CD14-positive monocyte (primary cell): ENCODE results near the gene GABBR2. TPM values are rescaled to one million over a fixed set of nuclear protein-coding genes. Genes with fewer than 3 reads are reported as not detected.

Experiments used
- DNase-seq, 3 donors: peaks; one replicate each; pipeline ENCODE4 v3.0.0-alpha.2; 2011 to 2022
- H2AFZ ChIP-seq: 2 replicates; pipeline ENCODE4 v1.6.0; 2012; ENCODE audit warnings: mild to moderate bottlenecking, low read depth, low read length, inconsistent platforms; ENCODE audit not compliant: insufficient read depth, poor library complexity, severe bottlenecking
- H3K27ac ChIP-seq, 2 donors: 1 replicate in 1 of 2; 2 replicates in 1 of 2; pipeline ENCODE4 v1.5.1; 2012 to 2013; ENCODE audit warnings: low read length in 2 of 2, control low read depth in 1 of 2, inconsistent platforms in 1 of 2, low read depth in 1 of 2, mild to moderate bottlenecking in 1 of 2
- H3K27me3 ChIP-seq, 2 donors: one replicate each; pipeline versions ENCODE4 v1.6.0 to v1.6.1; 2011 to 2013; ENCODE audit warnings: low read length in 2 of 2; ENCODE audit not compliant: control insufficient read depth in 2 of 2, insufficient read depth in 2 of 2
- H3K36me3 ChIP-seq, 2 donors: replicated peaks in 1 of 2; 1 replicate in 1 of 2; 2 replicates in 1 of 2; pipeline versions ENCODE4 v1.5.1 to v1.6.1; 2012 to 2013; ENCODE audit warnings: low read length in 2 of 2, control low read depth in 1 of 2, inconsistent platforms in 1 of 2, mild to moderate bottlenecking in 1 of 2; ENCODE audit not compliant: insufficient read depth in 2 of 2, control insufficient read depth in 1 of 2
- H3K4me1 ChIP-seq, 2 donors: 1 replicate in 1 of 2; 2 replicates in 1 of 2; pipeline versions ENCODE4 v1.5.1 to v1.6.1; 2012 to 2013; ENCODE audit warnings: low read length in 2 of 2, control low read depth in 1 of 2, inconsistent platforms in 1 of 2, mild to moderate bottlenecking in 1 of 2, moderate library complexity in 1 of 2; ENCODE audit not compliant: insufficient read depth in 2 of 2, control insufficient read depth in 1 of 2
- H3K4me2 ChIP-seq: replicated peaks from 2 replicates; pipeline ENCODE3; 2012; ENCODE audit warnings: low read length, moderate library complexity, mild to moderate bottlenecking; ENCODE audit not compliant: poor library complexity, severe bottlenecking; ENCODE audit errors: extremely low read depth
- H3K4me3 ChIP-seq, 3 experiments: fragments of 200-600 bp in 1 of 3; sonication (generic) in 1 of 3; replicated peaks in 1 of 3; 1 replicate in 2 of 3; 2 replicates in 1 of 3; pipeline ENCODE4 v1.5.1; 2011 to 2013; ENCODE audit warnings: low read length in 3 of 3, mild to moderate bottlenecking in 3 of 3, control low read depth in 2 of 3, low read depth in 2 of 3, inconsistent platforms in 1 of 3, moderate library complexity in 1 of 3
- H3K79me2 ChIP-seq: 2 replicates; pipeline ENCODE4 v1.6.0; 2012; ENCODE audit warnings: mild to moderate bottlenecking, control low read depth, inconsistent platforms, low read length, moderate library complexity; ENCODE audit not compliant: insufficient read depth
- H3K9ac ChIP-seq: 2 replicates; pipeline ENCODE4 v1.6.0; 2017; ENCODE audit warnings: low read length, mild to moderate bottlenecking; ENCODE audit not compliant: insufficient read depth, poor library complexity, severe bottlenecking
- H3K9me3 ChIP-seq, 2 donors: replicated peaks in 1 of 2; 1 replicate in 1 of 2; 2 replicates in 1 of 2; pipeline versions ENCODE4 v1.5.1 to v1.6.1; 2012 to 2013; ENCODE audit warnings: low read length in 2 of 2, control low read depth in 1 of 2; ENCODE audit not compliant: control insufficient read depth in 1 of 2, insufficient read depth in 1 of 2
- H4K20me1 ChIP-seq: 2 replicates; pipeline ENCODE4 v1.6.0; 2012; ENCODE audit warnings: mild to moderate bottlenecking, low read length, control low read depth, moderate library complexity; ENCODE audit not compliant: insufficient read depth
- H3K27ac Mint-ChIP-seq, 7 donors: one replicate each; pipeline ENCODE4 v1.8.0; 2020; ENCODE audit warnings: mild to moderate bottlenecking in 7 of 7, mixed read lengths in 7 of 7, moderate library complexity in 6 of 7, inconsistent platforms in 2 of 7
- H3K27me3 Mint-ChIP-seq, 3 donors: one replicate each; pipeline ENCODE4 v1.8.0; 2021 to 2022; ENCODE audit warnings: low read depth in 3 of 3, mild to moderate bottlenecking in 3 of 3, mixed read lengths in 3 of 3, moderate library complexity in 3 of 3, inconsistent platforms in 1 of 3
- H3K36me3 Mint-ChIP-seq, 2 donors: one replicate each; pipeline ENCODE4 v1.8.0; 2020; ENCODE audit warnings: mixed read lengths in 2 of 2, inconsistent platforms in 1 of 2, mild to moderate bottlenecking in 1 of 2
- H3K4me1 Mint-ChIP-seq: one replicate; pipeline ENCODE4 v1.8.0; 2020; ENCODE audit warnings: mild to moderate bottlenecking, mixed read lengths
- H3K4me3 Mint-ChIP-seq, 2 donors: one replicate each; pipeline ENCODE4 v1.8.0; 2020; ENCODE audit warnings: mild to moderate bottlenecking in 2 of 2, mixed read lengths in 2 of 2, moderate library complexity in 1 of 2
- H3K9me3 Mint-ChIP-seq, 7 donors: one replicate each; pipeline ENCODE4 v1.8.0; 2020 to 2022; ENCODE audit warnings: mixed read lengths in 7 of 7, mild to moderate bottlenecking in 6 of 7, moderate library complexity in 6 of 7, inconsistent platforms in 2 of 7
- WGBS: methylation state at CpG from one replicate; pipeline ENCODE4 v1.1.5; 2013; ENCODE audit warnings: missing lambda C conversion rate; ENCODE audit not compliant: insufficient coverage; 5-methylcytosine and 5-hydroxymethylcytosine counted together
- intact Hi-C, 2 donors: fragments of 100-400 bp; cut with micrococcal nuclease; formaldehyde crosslinking; loops; one replicate each; pipeline versions ENCODE4 v1.15.0 to v1.15.1; 2023
- polyA plus RNA-seq, 3 donors: library from polyadenylated mRNA; depleted of rRNA in 1 of 3; unstranded in 2 of 3; stranded (reverse) in 1 of 3; fragments of 300-500 nt in 2 of 3; fragments of >200 nt in 1 of 3; fragmentation: Illumina TruSeq in 2 of 3; gene quantifications; 1 replicate in 2 of 3; 2 replicates in 1 of 3; pipeline ENCODE4 v1.2.3, GENCODE V29; 2012 to 2021
- TF ChIP-seq, protein P1 (sequence below): fragments of 200-600 bp; IDR thresholded peaks from one replicate; pipeline ENCODE4 v1.8.0; 2022; ENCODE audit warnings: antibody characterized with exemption, mild to moderate bottlenecking

GABBR2 gene
- polyA plus RNA-seq, 3 donors = not detected

DNA sequence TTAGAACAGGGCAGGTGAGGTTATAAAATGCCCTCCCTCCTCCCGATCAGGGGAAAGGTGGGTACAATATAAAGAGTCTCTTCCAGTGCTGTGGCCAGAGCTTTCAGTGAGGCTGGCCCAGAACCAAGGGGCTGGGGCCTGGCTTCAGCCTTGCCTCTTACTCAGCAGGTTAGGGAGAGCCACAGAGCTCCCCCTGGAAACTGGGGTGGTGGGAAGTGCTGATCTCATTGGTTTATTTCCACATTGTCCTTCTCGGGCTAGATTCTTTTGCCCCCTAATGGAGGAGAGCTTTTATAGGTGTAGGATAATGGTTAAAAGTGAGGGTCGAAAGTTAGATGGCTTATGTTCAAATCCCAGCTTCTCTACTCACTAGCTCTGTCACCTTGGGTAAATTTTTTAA, 266.6 kb downstream of the GABBR2 start:
- Histone ChIP-seq H3K36me3 (no peaks in the 10 kb centered on the region), H3K4me2 (no peak overlapping the region), H3K9me3 (no peaks in the 10 kb centered on the region), H3K9ac (no peak overlapping the region), H3K27ac (no peak overlapping the region), H3K4me1 (no peaks in the 10 kb centered on the region), H3K4me3 (no peak overlapping the region), H3K27me3 (peaks cover 0 to 4% of the 10 kb centered on the region in 2 donors), H3K79me2 (no peaks in the 10 kb centered on the region), H4K20me1 (no peaks in the 10 kb centered on the region), H2AFZ (no peak overlapping the region)
- TF ChIP-seq, protein P1, sequence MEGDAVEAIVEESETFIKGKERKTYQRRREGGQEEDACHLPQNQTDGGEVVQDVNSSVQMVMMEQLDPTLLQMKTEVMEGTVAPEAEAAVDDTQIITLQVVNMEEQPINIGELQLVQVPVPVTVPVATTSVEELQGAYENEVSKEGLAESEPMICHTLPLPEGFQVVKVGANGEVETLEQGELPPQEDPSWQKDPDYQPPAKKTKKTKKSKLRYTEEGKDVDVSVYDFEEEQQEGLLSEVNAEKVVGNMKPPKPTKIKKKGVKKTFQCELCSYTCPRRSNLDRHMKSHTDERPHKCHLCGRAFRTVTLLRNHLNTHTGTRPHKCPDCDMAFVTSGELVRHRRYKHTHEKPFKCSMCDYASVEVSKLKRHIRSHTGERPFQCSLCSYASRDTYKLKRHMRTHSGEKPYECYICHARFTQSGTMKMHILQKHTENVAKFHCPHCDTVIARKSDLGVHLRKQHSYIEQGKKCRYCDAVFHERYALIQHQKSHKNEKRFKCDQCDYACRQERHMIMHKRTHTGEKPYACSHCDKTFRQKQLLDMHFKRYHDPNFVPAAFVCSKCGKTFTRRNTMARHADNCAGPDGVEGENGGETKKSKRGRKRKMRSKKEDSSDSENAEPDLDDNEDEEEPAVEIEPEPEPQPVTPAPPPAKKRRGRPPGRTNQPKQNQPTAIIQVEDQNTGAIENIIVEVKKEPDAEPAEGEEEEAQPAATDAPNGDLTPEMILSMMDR = no peak
- no peak for DNase-seq
- intact Hi-C loops = no loop called here
- no CpG with 5 or more reads among the region's 3 CpGs for WGBS
- H3K27me3 Mint-ChIP-seq = peaks cover 0 to 9% (median 8%) of the 10 kb centered on the region in 3 donors
- no peaks in the 10 kb centered on the region for H3K36me3 Mint-ChIP-seq
- no peaks in the 10 kb centered on the region for H3K4me1 Mint-ChIP-seq
- no peaks in the 10 kb centered on the region for H3K9me3 Mint-ChIP-seq
- H3K4me3 Mint-ChIP-seq = no peak overlapping the region
- no peak overlapping the region for H3K27ac Mint-ChIP-seq

DNA sequence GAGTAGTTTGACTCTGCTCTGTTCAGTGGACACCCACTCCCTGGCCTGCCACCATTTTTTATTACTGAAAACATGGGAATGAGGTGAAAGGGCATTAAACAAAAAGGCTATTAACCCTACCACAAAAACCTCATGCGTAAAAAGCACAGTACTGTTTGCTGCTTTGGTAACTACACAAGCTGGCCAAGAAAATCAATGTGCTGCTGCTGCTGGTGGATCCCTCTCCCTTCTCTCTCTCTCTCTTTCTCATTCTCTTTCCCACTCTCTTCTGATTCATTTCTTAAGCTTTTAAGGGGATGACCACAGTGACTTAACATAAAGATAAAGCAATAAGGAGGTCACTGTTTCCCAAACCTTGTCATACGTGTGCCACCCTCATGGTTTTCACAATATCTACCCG, 270.1 kb downstream of the GABBR2 start:
- H4K20me1 ChIP-seq = no peaks in the 10 kb centered on the region
- H2AFZ ChIP-seq = no peak overlapping the region
- no peak overlapping the region for H3K4me2 ChIP-seq
- no peaks in the 10 kb centered on the region for H3K9me3 ChIP-seq
- H3K9me3 Mint-ChIP-seq = no peaks in the 10 kb centered on the region
- no peak for DNase-seq
- no peaks in the 10 kb centered on the region for H3K4me1 Mint-ChIP-seq
- H3K4me3 ChIP-seq = no peak overlapping the region
- intact Hi-C loops = no loop called here
- no peaks in the 10 kb centered on the region for H3K36me3 Mint-ChIP-seq
- no peaks in the 10 kb centered on the region for H3K79me2 ChIP-seq
- no peaks in the 10 kb centered on the region for H3K4me1 ChIP-seq
- H3K4me3 Mint-ChIP-seq = no peak overlapping the region
- no peak overlapping the region for H3K27ac ChIP-seq
- 86% methylated on average over 1 of the region's 3 CpGs for WGBS
- TF ChIP-seq, protein P1 = no peak
- H3K27ac Mint-ChIP-seq = no peak overlapping the region
- peaks cover 0 to 4% (median 2%) of the 10 kb centered on the region in 3 donors for H3K27me3 Mint-ChIP-seq
- H3K27me3 ChIP-seq = peaks cover 0 to 2% of the 10 kb centered on the region in 2 donors
- no peak overlapping the region for H3K9ac ChIP-seq
- no peaks in the 10 kb centered on the region for H3K36me3 ChIP-seq
